ENCODE measurements around the gene CWC27. TPM values are rescaled to one million over a fixed set of nuclear protein-coding genes. Genes with fewer than 3 reads are reported as not detected.

CWC27 gene
- total RNA-seq, 1 experiment from 2014 or later, result 12.6 TPM

- ChIA-PET CTCF (no interaction called here), POLR2A (ENCODE audit: unreplicated experiment) (no interaction called here)
- intact Hi-C loops (cut with micrococcal nuclease), result loop anchor here (1.0 to 5.0 kb wide), 3 partner anchors 82 to 555 kb away; no protein-coding TSS in a partner anchor
- TF ChIP-seq CTCF (conservative IDR thresholded peaks at IDR 0.05; ENCODE audit: low read depth, low read length), result peak; percentile 79
- TF ChIP-seq EZH2 (IDR thresholded peaks at IDR 0.05; ENCODE audit: low read length, unreplicated experiment), result no peak
- TF ChIP-seq EZH2phosphoT487 (IDR thresholded peaks at IDR 0.05; ENCODE audit: borderline replicate concordance, low read length), result no peak
- H3K27ac ChIP-seq (ENCODE audit: low read length), result no peak overlapping the region
- no peaks in the 10 kb centered on the region for H3K9me2 ChIP-seq (replicated peaks; ENCODE audit: low read length)
- H3K9ac ChIP-seq (ENCODE audit: low read length), result no peak overlapping the region
- ATAC-seq, result peak; percentile 58; the same call in 1 of the 2 replicates
- no peak overlapping the region for H2AFZ ChIP-seq (ENCODE audit: low read length)
- no peaks in the 10 kb centered on the region for H3K79me2 ChIP-seq (ENCODE audit: low read length)
- H3K27me3 ChIP-seq (ENCODE audit: low read length), result no peaks in the 10 kb centered on the region
- no peak overlapping the region for H3K4me3 ChIP-seq (ENCODE audit: low read length)
- peak; percentile 75 for DNase-seq
- no peak overlapping the region for H3K4me2 ChIP-seq (ENCODE audit: low read length)
- no peaks in the 10 kb centered on the region for H3K4me1 ChIP-seq (ENCODE audit: insufficient read depth, low read length)
- H3F3A ChIP-seq (ENCODE audit: low read length, unreplicated experiment), result no peaks in the 10 kb centered on the region
- no peaks in the 10 kb centered on the region for H3K9me3 ChIP-seq (ENCODE audit: low read length)
- peaks cover 2% of the 10 kb centered on the region; the same call in 1 of the 2 replicates for H3K36me3 ChIP-seq (ENCODE audit: low read depth, low read length)
- no peaks in the 10 kb centered on the region for H4K20me1 ChIP-seq (ENCODE audit: low read length)
- no TSS peak for BruUV-seq (replicated peaks)
Observed at GRCh38 chr5:64784451-64785025, 15.8 kb downstream of the CWC27 start.

- Histone ChIP-seq H3K36me3 (ENCODE audit: low read depth, low read length) (peaks cover 2% of the 10 kb centered on the region; the same call in 1 of the 2 replicates), H3K4me2 (ENCODE audit: low read length) (no peak overlapping the region), H3K9me3 (ENCODE audit: low read length) (no peaks in the 10 kb centered on the region), H3K27ac (ENCODE audit: low read length) (no peak overlapping the region), H3K4me3 (ENCODE audit: low read length) (no peak overlapping the region), H3K9ac (ENCODE audit: low read length) (no peak overlapping the region), H3K79me2 (ENCODE audit: low read length) (no peaks in the 10 kb centered on the region), H3K27me3 (ENCODE audit: low read length) (no peaks in the 10 kb centered on the region), H3K9me2 (replicated peaks; ENCODE audit: low read length) (no peaks in the 10 kb centered on the region), H4K20me1 (ENCODE audit: low read length) (no peaks in the 10 kb centered on the region), H3K4me1 (ENCODE audit: insufficient read depth, low read length) (0 out of 2 replicates have a peak, but pooled peaks cover 6% of the 10 kb centered on the region), H3F3A (ENCODE audit: low read length, unreplicated experiment) (no peaks in the 10 kb centered on the region), H2AFZ (ENCODE audit: low read length) (no peak overlapping the region)
- ChIA-PET CTCF (no interaction called here), POLR2A (ENCODE audit: unreplicated experiment) (no interaction called here)
- TF ChIP-seq CTCF (conservative IDR thresholded peaks at IDR 0.05; ENCODE audit: low read depth, low read length) (no peak), EZH2 (IDR thresholded peaks at IDR 0.05; ENCODE audit: low read length, unreplicated experiment) (no peak), EZH2phosphoT487 (IDR thresholded peaks at IDR 0.05; ENCODE audit: borderline replicate concordance, low read length) (no peak)
- no peak for ATAC-seq
- no peak for DNase-seq
- intact Hi-C loops (cut with micrococcal nuclease), result no loop called here
- BruUV-seq (replicated peaks), result no TSS peak
Observed at GRCh38 chr5:64786372-64786771, 17.6 kb downstream of the CWC27 start.

GRCh38 chr5:64788156-64788555 lies 19.4 kb downstream of the CWC27 start:
- no peaks in the 10 kb centered on the region for H3K9me2 ChIP-seq (replicated peaks; ENCODE audit: low read length)
- BruUV-seq (replicated peaks), result no TSS peak
- no peaks in the 10 kb centered on the region for H4K20me1 ChIP-seq (ENCODE audit: low read length)
- intact Hi-C loops (cut with micrococcal nuclease), result no loop called here
- H3K9me3 ChIP-seq (ENCODE audit: low read length), result no peaks in the 10 kb centered on the region
- ChIA-PET POLR2A (ENCODE audit: unreplicated experiment) (no interaction called here), CTCF (no interaction called here)
- no peaks in the 10 kb centered on the region for H3K79me2 ChIP-seq (ENCODE audit: low read length)
- TF ChIP-seq EZH2 (IDR thresholded peaks at IDR 0.05; ENCODE audit: low read length, unreplicated experiment), result no peak
- TF ChIP-seq EZH2phosphoT487 (IDR thresholded peaks at IDR 0.05; ENCODE audit: borderline replicate concordance, low read length), result no peak
- TF ChIP-seq CTCF (conservative IDR thresholded peaks at IDR 0.05; ENCODE audit: low read depth, low read length), result no peak
- no peak for ATAC-seq
- H3K4me2 ChIP-seq (ENCODE audit: low read length), result no peak overlapping the region
- H3K27ac ChIP-seq (ENCODE audit: low read length), result no peak overlapping the region
- DNase-seq, result no peak
- no peak overlapping the region for H3K9ac ChIP-seq (ENCODE audit: low read length)
- 0 out of 2 replicates have a peak, but pooled peaks cover 6% of the 10 kb centered on the region for H3K4me1 ChIP-seq (ENCODE audit: insufficient read depth, low read length)
- no peaks in the 10 kb centered on the region for H3K27me3 ChIP-seq (ENCODE audit: low read length)
- no peak overlapping the region for H3K4me3 ChIP-seq (ENCODE audit: low read length)
- H3F3A ChIP-seq (ENCODE audit: low read length, unreplicated experiment), result no peaks in the 10 kb centered on the region
- H3K36me3 ChIP-seq (ENCODE audit: low read depth, low read length), result peaks cover 2% of the 10 kb centered on the region; the same call in 1 of the 2 replicates
- no peak overlapping the region for H2AFZ ChIP-seq (ENCODE audit: low read length)

Data from PC-3 (cell line).